Liver (tissue), 3 donors: ENCODE data around the gene GPR52.

Experiments used
- GABPA ChIP-seq, 2 donors: IDR thresholded peaks in 1 of 2; conservative IDR thresholded peaks in 1 of 2; 2 replicates each; pipeline ENCODE4 v1.6.1; 2016; ENCODE audit warnings: antibody characterized with exemption in 2 of 2, mild to moderate bottlenecking in 1 of 2, moderate library complexity in 1 of 2
- MAX ChIP-seq: IDR thresholded peaks from 2 replicates; pipeline ENCODE4 v1.6.1; 2016; ENCODE audit warnings: antibody characterized with exemption
- RAD21 ChIP-seq, 2 donors: IDR thresholded peaks; 2 replicates each; pipeline ENCODE4 v1.6.1; 2016; ENCODE audit warnings: antibody characterized with exemption in 2 of 2, mild to moderate bottlenecking in 2 of 2
- REST ChIP-seq: IDR thresholded peaks from 2 replicates; pipeline ENCODE4 v1.6.1; 2016; ENCODE audit warnings: antibody characterized with exemption, mild to moderate bottlenecking
- TAF1 ChIP-seq: conservative IDR thresholded peaks from 2 replicates; pipeline ENCODE4 v1.6.1; 2016; ENCODE audit warnings: antibody characterized with exemption, mild to moderate bottlenecking
- YY1 ChIP-seq: IDR thresholded peaks from 2 replicates; pipeline ENCODE4 v1.6.1; 2016; ENCODE audit warnings: antibody characterized with exemption, mild to moderate bottlenecking
- TF ChIP-seq, protein P1 (sequence below): IDR thresholded peaks from 2 replicates; pipeline ENCODE4 v1.6.1; 2016; ENCODE audit warnings: antibody characterized with exemption
- TF ChIP-seq, protein P2 (sequence below): fragments of 150-350 bp; IDR thresholded peaks from 2 replicates; pipeline ENCODE4 v1.5.1; 2017; ENCODE audit warnings: improper control_type of control experiment, low read depth, low read length; ENCODE audit not compliant: missing input control
- donor health status: healthy.
- donor health status: healthy.

DNA sequence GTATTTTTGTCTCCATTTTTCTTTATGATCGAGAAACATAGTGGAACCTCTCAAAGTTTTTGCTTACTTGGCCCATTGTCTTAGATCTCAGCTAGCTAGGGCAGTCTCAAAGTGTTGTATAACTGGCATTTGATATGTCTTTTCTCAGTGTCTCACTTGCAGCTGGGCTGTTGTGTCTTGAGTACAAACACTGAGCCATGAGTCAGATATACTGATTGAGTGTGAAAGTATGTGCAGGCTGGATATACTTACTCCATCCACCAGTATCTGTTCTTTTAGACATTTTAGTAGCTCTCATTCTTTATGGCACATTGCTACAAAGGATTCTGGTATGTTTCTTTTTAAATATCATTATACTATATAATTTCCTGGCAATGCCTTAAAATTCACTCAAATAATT lies 14.3 kb upstream of the GPR52 start:
- TF ChIP-seq REST = no peak
- no peak for TF ChIP-seq YY1
- TF ChIP-seq, protein P1, sequence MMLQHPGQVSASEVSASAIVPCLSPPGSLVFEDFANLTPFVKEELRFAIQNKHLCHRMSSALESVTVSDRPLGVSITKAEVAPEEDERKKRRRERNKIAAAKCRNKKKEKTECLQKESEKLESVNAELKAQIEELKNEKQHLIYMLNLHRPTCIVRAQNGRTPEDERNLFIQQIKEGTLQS = no peak
- TF ChIP-seq, protein P2, sequence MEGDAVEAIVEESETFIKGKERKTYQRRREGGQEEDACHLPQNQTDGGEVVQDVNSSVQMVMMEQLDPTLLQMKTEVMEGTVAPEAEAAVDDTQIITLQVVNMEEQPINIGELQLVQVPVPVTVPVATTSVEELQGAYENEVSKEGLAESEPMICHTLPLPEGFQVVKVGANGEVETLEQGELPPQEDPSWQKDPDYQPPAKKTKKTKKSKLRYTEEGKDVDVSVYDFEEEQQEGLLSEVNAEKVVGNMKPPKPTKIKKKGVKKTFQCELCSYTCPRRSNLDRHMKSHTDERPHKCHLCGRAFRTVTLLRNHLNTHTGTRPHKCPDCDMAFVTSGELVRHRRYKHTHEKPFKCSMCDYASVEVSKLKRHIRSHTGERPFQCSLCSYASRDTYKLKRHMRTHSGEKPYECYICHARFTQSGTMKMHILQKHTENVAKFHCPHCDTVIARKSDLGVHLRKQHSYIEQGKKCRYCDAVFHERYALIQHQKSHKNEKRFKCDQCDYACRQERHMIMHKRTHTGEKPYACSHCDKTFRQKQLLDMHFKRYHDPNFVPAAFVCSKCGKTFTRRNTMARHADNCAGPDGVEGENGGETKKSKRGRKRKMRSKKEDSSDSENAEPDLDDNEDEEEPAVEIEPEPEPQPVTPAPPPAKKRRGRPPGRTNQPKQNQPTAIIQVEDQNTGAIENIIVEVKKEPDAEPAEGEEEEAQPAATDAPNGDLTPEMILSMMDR = no peak
- no peak for TF ChIP-seq RAD21 (IDR thresholded peaks at IDR 0.05)
- TF ChIP-seq TAF1 = no peak
- no peak for TF ChIP-seq MAX
- TF ChIP-seq GABPA (IDR thresholded peaks at IDR 0.05 in 1 of 2, conservative IDR thresholded peaks at IDR 0.05 in 1 of 2) = no peak
